Measurements from ENCODE around the gene TMEM272.

The TMEM272 gene

GRCh38 chr13:51776179-51776578, 68.8 kb downstream of the TMEM272 start:
- TF ChIP-seq, protein P1, sequence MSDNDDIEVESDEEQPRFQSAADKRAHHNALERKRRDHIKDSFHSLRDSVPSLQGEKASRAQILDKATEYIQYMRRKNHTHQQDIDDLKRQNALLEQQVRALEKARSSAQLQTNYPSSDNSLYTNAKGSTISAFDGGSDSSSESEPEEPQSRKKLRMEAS (IDR thresholded peaks at IDR 0.05; ENCODE audit: low read depth, low read length) = no peak
- TF ChIP-seq, protein P2, sequence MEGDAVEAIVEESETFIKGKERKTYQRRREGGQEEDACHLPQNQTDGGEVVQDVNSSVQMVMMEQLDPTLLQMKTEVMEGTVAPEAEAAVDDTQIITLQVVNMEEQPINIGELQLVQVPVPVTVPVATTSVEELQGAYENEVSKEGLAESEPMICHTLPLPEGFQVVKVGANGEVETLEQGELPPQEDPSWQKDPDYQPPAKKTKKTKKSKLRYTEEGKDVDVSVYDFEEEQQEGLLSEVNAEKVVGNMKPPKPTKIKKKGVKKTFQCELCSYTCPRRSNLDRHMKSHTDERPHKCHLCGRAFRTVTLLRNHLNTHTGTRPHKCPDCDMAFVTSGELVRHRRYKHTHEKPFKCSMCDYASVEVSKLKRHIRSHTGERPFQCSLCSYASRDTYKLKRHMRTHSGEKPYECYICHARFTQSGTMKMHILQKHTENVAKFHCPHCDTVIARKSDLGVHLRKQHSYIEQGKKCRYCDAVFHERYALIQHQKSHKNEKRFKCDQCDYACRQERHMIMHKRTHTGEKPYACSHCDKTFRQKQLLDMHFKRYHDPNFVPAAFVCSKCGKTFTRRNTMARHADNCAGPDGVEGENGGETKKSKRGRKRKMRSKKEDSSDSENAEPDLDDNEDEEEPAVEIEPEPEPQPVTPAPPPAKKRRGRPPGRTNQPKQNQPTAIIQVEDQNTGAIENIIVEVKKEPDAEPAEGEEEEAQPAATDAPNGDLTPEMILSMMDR (IDR thresholded peaks at IDR 0.05; ENCODE audit: low read depth, low read length) = no peak
- TF ChIP-seq MYC (IDR thresholded peaks at IDR 0.05; ENCODE audit: low read depth, low read length) (no peak), POLR2A (IDR thresholded peaks at IDR 0.05; ENCODE audit: extremely low read depth, insufficient read length) (no peak)

GRCh38 chr13:51773515-51773914, 71.5 kb downstream of the TMEM272 start:
- TF ChIP-seq, protein P2 (IDR thresholded peaks at IDR 0.05; ENCODE audit: low read depth, low read length) = no peak
- TF ChIP-seq MYC (IDR thresholded peaks at IDR 0.05; ENCODE audit: low read depth, low read length) (no peak), POLR2A (IDR thresholded peaks at IDR 0.05; ENCODE audit: extremely low read depth, insufficient read length) (no peak)
- TF ChIP-seq, protein P1 (IDR thresholded peaks at IDR 0.05; ENCODE audit: low read depth, low read length) = no peak
- no peak overlapping the region for H3K4me3 ChIP-seq (ENCODE audit: low read depth, low read length)
- no peak for DNase-seq (ENCODE audit: low read depth)

More at GRCh38 chr13:51776179-51776578, 68.8 kb downstream of the TMEM272 start:
- DNase-seq (ENCODE audit: low read depth) = no peak
- no peak overlapping the region for H3K4me3 ChIP-seq (ENCODE audit: low read depth, low read length)

DNA sequence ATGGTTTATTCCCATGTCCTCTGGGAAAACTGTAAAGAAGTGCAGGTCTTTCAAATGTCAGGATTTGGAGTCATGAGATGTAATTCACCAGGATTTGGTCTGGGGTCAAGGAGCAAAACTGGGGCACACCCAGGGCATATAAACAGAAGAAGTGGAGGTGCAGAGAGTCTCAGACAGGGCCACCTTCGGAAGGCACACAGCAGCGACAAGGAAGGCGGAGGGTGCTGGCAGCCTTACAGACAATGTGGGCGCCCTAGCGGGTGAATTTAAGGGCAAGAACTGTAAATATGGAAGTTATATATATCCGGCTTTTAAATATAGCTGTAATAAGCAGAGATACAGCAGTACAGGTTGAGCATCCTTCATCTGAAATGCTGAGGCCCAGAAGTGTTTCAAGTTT, 72.2 kb downstream of the TMEM272 start:
- TF ChIP-seq POLR2A (IDR thresholded peaks at IDR 0.05; ENCODE audit: extremely low read depth, insufficient read length) = no peak
- H3K4me3 ChIP-seq (ENCODE audit: low read depth, low read length) = no peak overlapping the region
- DNase-seq (ENCODE audit: low read depth) = no peak

DNA sequence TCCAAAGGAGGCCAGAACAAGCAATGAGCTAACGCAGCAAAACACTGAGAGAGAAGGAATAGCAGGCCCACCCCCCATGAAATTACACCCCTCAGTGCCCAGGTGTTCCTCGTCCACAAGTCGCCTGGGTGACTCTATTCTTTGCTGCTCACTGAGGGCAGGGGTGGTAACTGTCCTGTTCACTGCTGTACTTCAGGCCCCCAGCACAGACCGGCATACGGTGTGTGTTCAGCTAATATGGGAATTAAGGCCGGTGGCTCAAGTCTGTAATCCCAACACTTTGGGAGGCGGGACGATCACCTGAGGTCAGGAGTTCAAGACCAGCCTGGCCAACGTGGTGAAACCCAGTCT, 72.9 kb downstream of the TMEM272 start:
- TF ChIP-seq POLR2A (IDR thresholded peaks at IDR 0.05; ENCODE audit: extremely low read depth, insufficient read length) (no peak), MYC (IDR thresholded peaks at IDR 0.05; ENCODE audit: low read depth, low read length) (no peak)
- TF ChIP-seq, protein P2 (IDR thresholded peaks at IDR 0.05; ENCODE audit: low read depth, low read length) = no peak
- TF ChIP-seq, protein P1 (IDR thresholded peaks at IDR 0.05; ENCODE audit: low read depth, low read length) = no peak
- H3K4me3 ChIP-seq (ENCODE audit: low read depth, low read length) = no peak overlapping the region
- DNase-seq (ENCODE audit: low read depth) = no peak

DNA sequence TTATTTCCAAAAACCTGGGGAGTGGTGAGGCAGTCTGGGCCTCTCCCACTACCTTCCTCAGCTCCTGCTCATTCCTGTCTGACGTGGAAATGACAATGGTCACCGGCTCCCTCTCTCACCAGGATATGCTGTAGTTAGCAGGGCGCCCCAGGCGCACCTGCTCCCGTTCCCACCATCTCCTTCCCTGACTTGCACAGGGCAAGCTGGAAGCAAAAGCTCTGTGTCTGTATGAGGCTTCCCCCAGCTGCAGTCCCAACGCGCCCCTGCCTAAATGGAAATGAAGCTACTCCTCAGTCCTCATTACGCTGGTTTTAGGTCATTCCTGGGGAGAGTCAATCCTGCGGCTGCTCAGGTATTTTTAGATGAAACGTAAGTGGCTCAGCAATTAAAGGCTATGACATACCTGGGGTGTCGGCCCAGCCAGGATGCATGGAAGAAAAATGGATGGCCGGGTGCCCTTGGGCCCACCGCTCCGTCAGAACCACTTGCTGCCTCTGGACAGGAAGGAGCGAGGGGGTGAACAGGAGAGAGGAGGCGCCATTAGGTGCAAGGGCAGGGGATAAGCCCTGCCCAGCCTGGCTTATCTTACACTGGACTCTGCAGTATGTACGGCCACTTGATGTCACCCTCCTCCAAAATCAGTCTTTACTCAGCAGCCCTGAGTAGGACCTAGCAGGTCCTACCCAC, 73.4 kb downstream of the TMEM272 start:
- no peak overlapping the region for H3K4me3 ChIP-seq (ENCODE audit: low read depth, low read length)
- DNase-seq (ENCODE audit: low read depth) = no peak
- no peak for TF ChIP-seq MYC (IDR thresholded peaks at IDR 0.05; ENCODE audit: low read depth, low read length)
- TF ChIP-seq, protein P2 (IDR thresholded peaks at IDR 0.05; ENCODE audit: low read depth, low read length) = no peak
- no peak for TF ChIP-seq POLR2A (IDR thresholded peaks at IDR 0.05; ENCODE audit: extremely low read depth, insufficient read length)
- TF ChIP-seq, protein P1 (IDR thresholded peaks at IDR 0.05; ENCODE audit: low read depth, low read length) = no peak

GRCh38 chr13:51770681-51771417, 74.1 kb downstream of the TMEM272 start:
- TF ChIP-seq POLR2A (IDR thresholded peaks at IDR 0.05; ENCODE audit: extremely low read depth, insufficient read length) (no peak), MYC (IDR thresholded peaks at IDR 0.05; ENCODE audit: low read depth, low read length) (no peak)
- TF ChIP-seq, protein P1 (IDR thresholded peaks at IDR 0.05; ENCODE audit: low read depth, low read length) = no peak
- TF ChIP-seq, protein P2 (IDR thresholded peaks at IDR 0.05; ENCODE audit: low read depth, low read length) = no peak
- DNase-seq (ENCODE audit: low read depth) = no peak
- H3K4me3 ChIP-seq (ENCODE audit: low read depth, low read length) = no peak overlapping the region

All from NB4 (cell line).